GM18907 (cell line): ENCODE measurements around the gene IL20RA.
"Not testable (repeated sequence)": the region's sequence is repeated elsewhere in the genome, so short reads cannot be mapped to it uniquely, and the experiment has no call there.

Experiments
- ATAC-seq: cut with Tn5 transposase; IDR thresholded peaks from one replicate; pipeline ENCODE4 v1.9.1; 2021; ENCODE audit warnings: mild to moderate bottlenecking, moderate library complexity; ENCODE audit not compliant: unreplicated experiment

Gene IL20RA

GRCh38 chr6:136975089-136975715 is 69.6 kb downstream of the IL20RA start:
- ATAC-seq = no peak

DNA sequence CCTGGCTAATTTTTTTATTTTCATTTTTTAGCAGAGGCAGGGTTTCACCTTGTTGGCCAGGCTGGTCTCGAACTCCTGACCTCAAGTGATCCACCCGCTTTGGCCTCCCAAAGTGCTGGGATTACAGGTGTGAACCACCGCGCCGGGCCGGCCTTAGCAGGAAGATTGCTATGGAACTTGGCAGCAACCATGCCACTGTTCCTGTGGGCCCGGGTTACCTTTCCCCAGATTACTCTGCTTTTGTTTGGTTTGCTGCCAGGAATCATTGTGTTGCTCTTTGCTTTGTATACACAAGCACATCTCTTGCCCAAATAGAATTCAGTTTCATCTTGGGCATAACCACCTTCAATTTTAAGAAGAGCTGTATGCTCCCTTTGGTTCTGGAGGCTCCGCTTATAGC is 71.0 kb downstream of the IL20RA start:
- not testable (repeated sequence) for ATAC-seq

DNA sequence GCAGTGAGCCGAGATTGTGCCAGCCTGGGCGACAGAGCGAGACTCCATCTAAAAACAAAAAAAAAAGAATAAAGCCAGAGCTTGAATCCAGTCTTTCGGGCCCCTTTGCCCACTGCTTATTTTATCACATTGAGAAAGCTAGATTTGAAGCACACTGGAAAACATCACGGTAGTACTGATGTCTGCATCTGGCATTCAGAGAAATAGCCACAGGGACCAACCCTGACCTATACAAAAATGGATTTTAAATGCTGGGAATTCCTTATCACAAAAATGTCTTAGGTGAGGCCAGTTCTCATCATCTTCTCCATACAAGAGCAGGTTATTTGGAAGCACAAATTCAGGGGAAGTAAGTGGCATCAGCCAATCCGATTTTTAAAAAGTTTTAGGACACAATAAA is 73.2 kb downstream of the IL20RA start:
- no peak for ATAC-seq

GRCh38 chr6:136969930-136970329 is 74.8 kb downstream of the IL20RA start:
- ATAC-seq = no peak

- ATAC-seq = no peak
Observed at GRCh38 chr6:136969433-136969832, 75.3 kb downstream of the IL20RA start.

GRCh38 chr6:136968837-136969236 is 75.9 kb downstream of the IL20RA start:
- no peak for ATAC-seq

- peak; percentile 91 for ATAC-seq
Observed at GRCh38 chr6:136967876-136968752, 76.7 kb downstream of the IL20RA start.

DNA sequence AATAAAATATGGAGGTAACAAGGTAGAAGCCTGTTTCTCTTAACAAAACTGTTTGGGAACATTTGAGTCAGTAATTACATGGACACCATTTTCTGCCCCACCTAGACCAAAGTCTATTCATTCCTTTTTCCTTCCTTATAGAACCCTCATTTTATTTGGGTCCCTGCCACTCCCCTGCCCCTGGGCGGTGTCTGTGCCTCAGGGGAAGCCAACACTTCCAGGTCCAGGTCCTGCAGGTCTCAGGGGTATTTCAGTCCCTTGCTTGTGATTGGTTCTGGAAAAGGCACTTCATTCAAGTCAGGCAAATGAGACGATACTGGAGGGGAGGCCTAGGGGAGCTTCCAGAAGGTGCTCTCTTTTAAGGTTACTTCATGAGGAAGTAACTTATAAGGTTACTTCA is 80.4 kb downstream of the IL20RA start:
- ATAC-seq = no peak

GRCh38 chr6:136963259-136963658 is 81.5 kb downstream of the IL20RA start:
- ATAC-seq = no peak

DNA sequence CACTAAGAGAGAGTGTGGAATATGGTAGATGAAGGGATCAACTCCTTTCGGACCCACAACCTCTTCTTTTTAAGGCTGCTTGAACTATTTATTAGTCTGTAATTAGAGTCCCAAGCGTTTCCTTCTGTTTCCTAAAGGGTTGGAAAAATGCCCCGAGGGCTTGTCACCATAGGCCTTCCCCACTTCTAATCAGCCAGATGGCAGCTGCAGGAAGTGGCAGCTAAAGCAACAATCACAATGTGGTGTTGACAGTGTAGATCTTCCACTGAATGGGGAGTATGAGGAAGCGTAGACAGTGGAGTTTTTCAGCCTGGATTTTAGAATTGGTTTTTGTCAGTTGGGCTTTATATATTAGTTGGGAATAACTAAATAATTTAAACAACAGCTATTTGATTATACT is 82.1 kb downstream of the IL20RA start:
- ATAC-seq = no peak

- ATAC-seq = no peak
Observed at GRCh38 chr6:136961848-136962247, 82.9 kb downstream of the IL20RA start.

DNA sequence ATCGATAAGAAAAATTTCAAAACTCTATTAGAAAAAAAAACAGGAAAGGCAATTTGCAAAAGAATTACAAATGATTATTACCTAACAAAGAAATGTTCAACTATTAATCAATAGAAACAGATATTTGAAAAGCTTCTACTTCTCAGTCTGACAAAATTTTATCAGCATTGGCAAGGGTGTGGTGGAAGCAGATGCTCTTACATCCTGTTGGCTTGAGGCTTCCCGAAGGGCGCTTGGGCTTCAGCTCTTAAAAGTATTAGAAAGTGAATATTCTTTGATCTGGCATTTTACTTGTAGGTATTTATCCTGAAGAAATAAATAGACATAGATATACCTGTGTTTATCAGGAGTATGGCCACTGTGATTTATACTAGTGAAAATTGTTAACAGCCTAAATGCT is 84.0 kb downstream of the IL20RA start:
- no peak for ATAC-seq

DNA sequence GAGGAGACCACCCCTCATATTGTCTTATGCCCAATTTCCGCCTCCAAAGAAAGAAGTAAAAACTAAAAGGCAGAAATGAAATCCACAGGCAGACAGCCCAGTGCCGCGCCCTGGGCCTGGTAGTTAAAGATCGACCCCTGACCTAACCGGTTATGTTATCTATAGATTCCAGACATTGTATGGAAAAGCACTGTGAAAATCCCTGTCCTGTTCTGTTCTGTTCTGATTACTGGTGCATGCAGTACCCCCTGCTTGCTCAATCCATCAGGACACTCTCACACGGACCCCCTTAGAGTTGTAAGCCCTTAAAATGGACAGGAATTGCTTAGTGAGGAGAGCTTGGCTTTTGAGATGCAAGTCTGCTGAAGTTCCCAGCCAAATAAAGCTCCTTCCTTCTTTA is 84.8 kb downstream of the IL20RA start:
- not testable (repeated sequence) for ATAC-seq

- ATAC-seq = no peak
Observed at GRCh38 chr6:136959471-136959891, 85.3 kb downstream of the IL20RA start.

DNA sequence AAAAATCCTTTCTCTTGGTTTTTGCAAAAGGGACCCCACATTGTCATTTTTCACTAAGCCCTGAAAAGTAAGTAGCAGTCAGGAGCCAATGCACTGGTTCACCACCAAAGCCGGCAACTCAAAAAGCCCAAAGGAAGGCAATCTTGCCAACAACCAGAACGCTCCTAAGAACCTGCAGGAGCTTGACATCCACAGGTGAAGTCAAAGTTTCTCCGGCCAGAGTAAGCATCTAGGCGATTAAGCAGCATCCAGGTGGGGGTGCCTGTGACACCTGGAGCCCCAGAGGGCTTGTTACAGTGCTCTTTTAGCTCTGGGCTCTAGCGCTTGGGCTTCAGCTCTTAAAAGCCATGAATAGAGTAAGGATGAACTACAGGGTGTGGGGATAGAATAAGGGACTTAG is 86.6 kb downstream of the IL20RA start:
- ATAC-seq = no peak

GRCh38 chr6:136956590-136957544 is 87.9 kb downstream of the IL20RA start:
- ATAC-seq = no peak

DNA sequence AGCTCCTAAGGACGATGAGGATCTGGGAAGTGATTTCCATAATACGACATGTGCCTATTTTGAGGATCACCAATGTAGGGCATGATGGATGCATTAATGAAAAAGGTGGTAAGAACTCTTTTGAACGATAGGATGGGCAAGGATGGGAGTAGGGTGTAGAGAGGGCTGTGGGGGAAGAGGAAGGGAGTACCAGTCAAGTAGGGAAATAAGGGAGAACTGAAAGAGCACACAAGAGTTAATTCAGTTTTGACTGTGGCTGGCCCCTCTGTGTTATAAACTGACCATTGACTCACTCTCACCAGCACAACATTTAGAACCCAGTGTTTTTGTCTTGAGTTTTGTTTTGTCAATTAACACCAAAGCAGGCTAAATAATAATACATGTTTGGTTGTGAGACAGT is 89.6 kb downstream of the IL20RA start:
- no peak for ATAC-seq

GRCh38 chr6:136952714-136953260 is 92.0 kb downstream of the IL20RA start:
- ATAC-seq = no peak

DNA sequence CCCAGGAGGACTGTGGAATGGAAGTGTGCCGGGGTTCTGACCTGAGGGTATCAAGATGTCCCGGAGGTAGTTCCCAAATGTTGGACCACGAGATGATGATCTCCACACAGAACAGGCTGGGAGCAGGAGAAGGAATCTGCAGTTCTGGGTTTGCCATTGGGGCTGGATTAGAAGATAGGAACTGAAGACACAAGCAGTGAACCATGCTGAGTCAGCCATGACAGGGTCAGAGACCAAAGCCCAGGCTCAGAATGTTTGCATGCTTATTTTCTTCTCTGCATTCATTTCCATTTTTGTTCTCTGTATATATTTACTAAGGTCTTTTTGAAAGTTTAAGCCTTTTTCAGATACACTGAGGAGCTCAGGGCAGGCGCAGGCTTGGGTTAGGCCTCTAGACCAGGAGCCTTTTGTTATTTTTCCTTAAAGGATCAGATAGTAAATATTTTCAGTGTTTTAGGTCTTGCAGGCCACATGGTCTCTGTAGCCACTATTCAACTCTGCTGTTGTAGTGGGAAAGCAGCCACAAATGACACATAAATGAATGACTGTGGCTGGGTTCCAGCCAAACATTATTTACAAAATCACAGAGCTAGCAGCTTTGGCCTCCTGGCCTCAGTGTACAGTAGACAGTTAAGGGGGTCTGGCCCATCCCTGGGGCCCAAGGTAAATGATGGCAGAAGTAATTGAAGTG is 94.2 kb downstream of the IL20RA start:
- no peak for ATAC-seq
